ENCODE measurements around the gene PROZ. TPM values are rescaled to one million over a fixed set of nuclear protein-coding genes. Genes with fewer than 3 reads are reported as not detected.

The PROZ gene, protein sequence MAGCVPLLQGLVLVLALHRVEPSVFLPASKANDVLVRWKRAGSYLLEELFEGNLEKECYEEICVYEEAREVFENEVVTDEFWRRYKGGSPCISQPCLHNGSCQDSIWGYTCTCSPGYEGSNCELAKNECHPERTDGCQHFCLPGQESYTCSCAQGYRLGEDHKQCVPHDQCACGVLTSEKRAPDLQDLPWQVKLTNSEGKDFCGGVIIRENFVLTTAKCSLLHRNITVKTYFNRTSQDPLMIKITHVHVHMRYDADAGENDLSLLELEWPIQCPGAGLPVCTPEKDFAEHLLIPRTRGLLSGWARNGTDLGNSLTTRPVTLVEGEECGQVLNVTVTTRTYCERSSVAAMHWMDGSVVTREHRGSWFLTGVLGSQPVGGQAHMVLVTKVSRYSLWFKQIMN
- not detected in 5 replicates for total RNA-seq (2022; extraction: Qiagen RNA extraction)

DNA sequence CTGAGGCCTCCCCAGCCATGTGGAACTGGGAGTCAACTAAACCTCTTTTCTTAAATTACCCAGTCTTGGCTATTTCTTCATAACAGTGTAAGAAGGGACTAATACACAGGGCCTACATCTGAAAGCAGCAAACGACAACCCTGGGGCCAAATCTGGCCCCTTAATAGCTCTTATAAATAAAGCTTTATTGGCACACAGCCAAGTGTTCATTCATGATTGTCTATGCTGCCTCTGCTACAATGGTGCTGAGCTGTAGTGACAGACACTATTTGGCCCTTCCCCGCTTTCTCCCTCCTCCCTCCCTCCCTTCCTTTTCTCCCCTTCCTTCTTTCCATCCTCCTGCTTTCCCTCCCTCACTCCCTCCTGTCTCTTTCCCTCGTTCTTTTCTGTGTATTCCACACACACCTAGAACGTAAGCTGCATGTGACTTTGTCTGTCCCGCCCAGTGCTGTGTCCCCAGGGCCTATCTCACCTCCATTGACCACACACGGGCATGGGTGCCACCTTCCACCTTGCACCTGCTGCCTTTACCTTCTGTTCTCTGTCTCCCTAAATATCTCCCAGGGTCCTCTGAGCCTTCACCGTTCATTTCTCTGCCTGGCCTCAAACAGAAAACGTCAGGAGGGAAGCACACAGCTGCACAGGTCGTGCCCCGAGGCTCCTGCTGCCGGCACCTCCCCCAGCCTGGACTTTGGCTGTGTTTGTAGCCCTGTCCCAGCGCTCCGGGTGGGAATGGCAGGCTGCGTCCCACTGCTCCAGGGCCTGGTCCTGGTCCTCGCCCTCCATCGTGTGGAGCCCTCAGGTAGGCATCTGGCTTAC, at the start of gene PROZ:
TSS of gene PROZ (plus strand) at position 720 of the 819 bp plus-strand sequence. CDS start at position 733, 13 bp downstream.

DNA sequence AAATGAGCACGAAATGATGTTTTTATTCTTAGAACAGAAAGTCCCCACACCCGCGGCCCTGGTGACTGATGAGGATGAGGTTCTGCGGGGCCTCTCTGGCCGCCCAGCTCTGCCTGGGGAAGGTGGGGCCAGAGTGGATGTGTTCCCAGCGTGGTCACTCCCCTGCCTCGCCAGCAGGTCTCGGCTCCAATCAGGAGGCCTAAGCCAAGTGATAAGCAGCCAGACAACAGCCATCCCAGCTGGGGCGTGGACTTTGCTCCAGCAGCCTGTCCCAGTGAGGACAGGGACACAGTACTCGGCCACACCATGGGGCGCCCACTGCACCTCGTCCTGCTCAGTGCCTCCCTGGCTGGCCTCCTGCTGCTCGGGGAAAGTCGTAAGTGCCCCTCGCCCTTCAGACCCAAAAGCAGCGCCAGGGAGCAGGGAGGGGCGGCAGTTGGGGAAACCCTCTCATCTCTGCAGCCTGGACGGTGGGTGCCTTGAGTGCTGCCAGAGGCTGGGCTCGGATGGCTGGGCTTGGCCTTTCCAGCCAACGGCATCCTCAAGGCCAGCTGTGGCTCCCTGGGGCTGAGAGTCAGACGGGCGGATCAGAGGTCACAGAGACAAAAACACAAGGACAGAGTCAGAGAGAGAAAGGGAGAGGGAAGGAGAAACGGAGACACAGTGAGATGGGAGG, 35.8 kb upstream of the PROZ start, which contains the start of gene F10:
TSS of gene F10 (plus strand) at position 250 of the 676 bp plus-strand sequence. CDS start at position 307, 57 bp downstream.

DNA sequence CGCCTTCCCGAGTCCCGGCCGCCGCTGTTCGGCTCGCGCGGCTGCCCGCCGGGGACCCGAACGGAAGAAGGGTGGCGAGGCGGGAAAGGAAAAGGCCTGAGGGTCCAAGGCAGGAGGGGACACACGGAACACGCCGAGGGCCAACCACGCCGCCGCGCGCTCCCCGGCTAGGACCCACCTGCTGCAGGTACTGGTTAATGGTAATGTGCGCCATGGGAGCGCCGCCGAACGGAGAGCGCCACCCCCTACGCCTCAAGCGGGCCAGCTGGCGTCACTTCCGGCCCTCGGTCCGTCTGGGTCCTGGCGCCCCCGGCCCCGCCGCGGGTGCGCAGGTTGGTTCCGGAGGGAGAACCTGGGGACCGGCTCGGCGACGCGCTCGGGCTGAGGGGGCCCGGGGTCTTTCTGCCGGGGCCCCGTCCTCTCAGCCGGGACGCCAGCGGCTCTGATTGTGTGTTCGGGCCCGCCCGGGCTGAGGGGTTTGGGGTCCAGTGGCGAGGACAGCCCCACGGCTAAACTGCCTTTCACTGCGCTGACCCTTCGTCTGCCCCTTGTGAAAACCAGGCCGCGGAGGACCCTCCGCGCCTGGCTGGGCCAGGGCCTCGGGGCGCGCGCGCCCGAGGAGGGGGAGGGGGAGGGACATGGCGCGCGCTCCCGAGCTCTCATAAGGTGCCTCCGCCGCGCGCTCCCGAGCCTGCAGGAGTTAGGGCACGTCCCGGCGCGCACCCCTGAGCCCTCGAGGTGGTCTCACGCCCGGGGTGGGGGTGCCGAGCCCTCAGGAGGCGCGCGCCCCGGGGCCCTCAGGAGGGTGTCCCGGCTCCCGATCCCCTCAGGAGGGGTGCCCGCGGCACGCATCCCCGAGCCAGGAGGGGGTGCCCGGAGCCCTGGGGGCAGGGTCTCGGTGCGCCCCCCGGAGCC, 50.2 kb downstream of the PROZ start, which contains the start of gene PCID2:
TSS of gene PCID2 (minus strand) at position 249 of the 915 bp plus-strand sequence. CDS start at position 214, 35 bp downstream.

DNA sequence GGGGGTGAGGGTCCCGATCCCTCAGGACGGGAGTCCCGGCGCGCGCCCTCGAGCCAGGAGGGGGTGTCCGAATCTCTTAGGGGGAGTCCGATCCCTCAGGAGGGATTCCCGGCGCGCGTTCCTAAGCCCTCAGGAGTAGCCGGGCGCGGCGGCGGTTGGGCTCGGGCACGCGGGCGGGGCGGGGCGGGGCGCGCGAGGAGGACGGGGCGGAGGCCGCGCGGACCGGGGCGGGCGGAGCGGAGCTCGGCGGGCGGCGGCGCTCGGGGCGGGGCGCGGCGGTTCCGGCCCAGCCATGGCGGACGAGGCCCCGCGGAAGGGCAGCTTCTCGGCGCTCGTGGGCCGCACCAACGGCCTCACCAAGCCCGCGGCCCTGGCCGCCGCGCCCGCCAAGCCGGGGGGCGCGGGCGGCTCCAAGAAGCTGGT, 50.9 kb downstream of the PROZ start, which contains the start of gene CUL4A:
TSS of gene CUL4A (plus strand) at position 278 of the 423 bp plus-strand sequence. CDS start at position 293, 15 bp downstream.

Other genes starting within 250 kb of the PROZ start
- gene MCF2L, start 189.4 kb upstream of the PROZ start, total RNA-seq (2022; extraction: Qiagen RNA extraction) = 0.31 to 0.61 TPM (median 0.44 TPM) in 5 replicates
- gene F7, start 52.9 kb upstream of the PROZ start, total RNA-seq (2022; extraction: Qiagen RNA extraction) = 0.07 to 0.13 TPM (median 0.08 TPM) in 5 replicates
- gene F10, start 35.8 kb upstream of the PROZ start, total RNA-seq (2022; extraction: Qiagen RNA extraction) = 0.31 TPM in 1 of 5 replicates, not detected in the others
- 38.5 to 43.4 TPM (median 39.9 TPM) in 5 replicates for gene PCID2, start 50.0 kb downstream of the PROZ start, total RNA-seq (2022; extraction: Qiagen RNA extraction)
- gene CUL4A, start 51.0 kb downstream of the PROZ start, total RNA-seq (2022; extraction: Qiagen RNA extraction) = 48.5 to 62.1 TPM (median 51.8 TPM) in 5 replicates
- 82.9 to 92.9 TPM (median 89.0 TPM) in 5 replicates for gene LAMP1, start 138.6 kb downstream of the PROZ start, total RNA-seq (2022; extraction: Qiagen RNA extraction)
- gene GRTP1, start 205.5 kb downstream of the PROZ start, total RNA-seq (2022; extraction: Qiagen RNA extraction) = 1.7 to 2.2 TPM (median 2.0 TPM) in 5 replicates

All from A549 treated with Hydrocortisone at 1 μM for 4 hours (cell line).